Hematopoietic multipotent progenitor cell treated with erythropoietin and hydrocortisone succinate and interleukin-3 and kit ligand, for 15 days (in vitro differentiated cells): Measurements from ENCODE around the gene SURF4.
"Not testable (repeated sequence)": the region's sequence is repeated elsewhere in the genome, so short reads cannot be mapped to it uniquely, and the experiment has no call there.

Experiments
- DNase-seq: peaks from one replicate; pipeline ENCODE4 v3.0.0-alpha.2; 2015; ENCODE audit warnings: low spot score

SURF4 gene

GRCh38 chr9:133352635-133353340 is 23.1 kb downstream of the SURF4 start:
- DNase-seq, result no peak

- DNase-seq, result peak; percentile 30
Observed at GRCh38 chr9:133351908-133352634, 23.8 kb downstream of the SURF4 start.

DNA sequence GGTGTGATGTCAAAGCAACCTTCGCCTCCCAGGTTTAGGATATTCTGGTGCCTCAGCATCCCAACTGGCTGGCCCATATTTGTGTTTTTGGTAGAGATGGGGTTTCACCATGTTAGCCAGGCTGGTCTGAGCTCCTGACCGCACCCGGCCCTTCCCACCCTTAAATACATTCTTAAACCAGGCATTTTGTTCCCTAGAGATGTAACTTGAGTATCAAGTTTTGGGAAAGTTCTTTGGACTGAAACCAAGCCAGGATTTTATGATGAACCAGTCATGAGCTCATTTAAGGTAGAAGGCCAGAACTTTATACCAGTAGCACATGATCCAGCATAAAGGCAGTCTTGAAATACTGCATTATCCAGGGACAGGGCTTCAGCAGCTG is 24.3 kb downstream of the SURF4 start:
- DNase-seq, result no peak

- no peak for DNase-seq
Observed at GRCh38 chr9:133349965-133350616, 25.8 kb downstream of the SURF4 start.

DNA sequence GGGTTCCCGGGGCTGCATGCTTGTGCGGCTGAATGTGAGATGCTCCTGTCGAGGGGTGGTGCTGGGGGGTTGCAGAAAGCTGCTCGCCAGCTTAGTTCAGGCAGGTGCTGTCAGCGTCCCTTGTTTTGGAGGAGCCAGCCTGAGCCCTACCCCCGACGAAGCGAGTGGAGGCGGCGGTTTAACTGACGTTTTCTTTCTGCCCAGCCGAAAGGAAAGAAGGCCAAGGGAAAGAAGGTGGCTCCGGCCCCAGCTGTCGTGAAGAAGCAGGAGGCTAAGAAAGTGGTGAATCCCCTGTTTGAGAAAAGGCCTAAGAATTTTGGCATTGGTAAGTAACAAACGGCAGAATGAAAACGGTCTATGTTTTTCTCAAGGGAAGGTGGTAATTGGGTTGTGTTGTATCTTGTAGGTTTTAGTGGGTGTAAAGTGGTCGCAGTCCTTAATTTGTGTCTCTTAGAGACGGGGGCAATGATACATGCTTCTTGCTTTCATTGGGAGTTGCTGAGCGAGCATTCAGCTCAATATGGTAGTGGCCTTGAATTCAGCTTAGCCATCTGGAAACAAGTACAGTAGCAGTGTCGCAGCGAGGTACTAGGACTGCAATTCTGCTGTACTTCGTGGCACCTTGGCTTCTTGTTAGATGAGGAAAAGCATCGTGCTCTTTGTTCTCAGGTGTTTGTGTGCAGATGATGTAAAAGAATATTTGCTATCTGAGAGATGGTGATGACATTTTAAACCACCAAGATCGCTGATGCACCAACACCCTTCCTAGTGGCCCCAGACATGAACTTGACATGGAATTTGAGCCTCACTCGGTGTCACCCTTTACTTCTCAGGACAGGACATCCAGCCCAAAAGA is 26.9 kb downstream of the SURF4 start:
- DNase-seq, result no peak

DNA sequence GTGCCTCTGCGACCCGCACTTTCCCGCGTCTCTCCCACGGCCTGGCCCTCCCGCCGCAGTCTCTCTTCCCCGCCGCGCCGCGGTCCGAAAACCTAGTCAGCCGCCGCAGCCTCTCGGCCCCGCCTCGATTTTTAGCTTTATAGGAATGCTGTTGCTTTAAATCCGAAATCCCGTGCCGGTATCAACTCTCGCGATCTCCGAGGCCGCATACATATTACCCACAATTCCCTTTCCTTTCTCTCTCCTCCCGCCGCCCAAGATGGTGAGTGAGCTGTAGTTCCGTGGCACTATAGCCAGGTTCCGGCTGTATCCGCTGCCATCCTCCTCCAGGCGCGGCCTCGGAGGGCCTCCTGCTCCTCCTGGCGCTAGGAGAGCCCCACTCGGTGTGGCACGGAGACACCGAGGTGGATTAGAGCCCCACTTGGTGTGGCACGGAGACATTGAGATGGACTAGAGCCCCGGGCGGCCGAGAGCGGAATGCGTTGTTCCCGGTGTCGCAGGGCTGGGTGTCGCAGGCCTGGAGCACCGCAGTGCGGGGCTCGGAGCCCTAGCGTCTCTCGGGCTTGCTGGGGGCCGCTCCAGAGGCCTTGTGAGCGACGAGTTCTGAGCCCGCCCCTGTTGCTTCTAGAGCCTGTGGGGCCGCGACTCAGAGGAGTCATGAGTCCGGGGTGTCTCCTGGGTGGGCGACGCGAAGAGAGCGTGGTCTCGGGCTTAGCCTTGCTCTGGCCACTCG is 27.7 kb downstream of the SURF4 start, which contains the start of the genes MED22 and RPL7A:
MED22 (minus strand) TSS at position 147 of the 733 bp plus-strand sequence. CDS start 1,469 bp downstream, outside the sequence.
RPL7A (plus strand) TSS at position 234 of the 733 bp plus-strand sequence; CDS start at position 260, 26 bp downstream.
- DNase-seq, result peak; percentile 96

DNA sequence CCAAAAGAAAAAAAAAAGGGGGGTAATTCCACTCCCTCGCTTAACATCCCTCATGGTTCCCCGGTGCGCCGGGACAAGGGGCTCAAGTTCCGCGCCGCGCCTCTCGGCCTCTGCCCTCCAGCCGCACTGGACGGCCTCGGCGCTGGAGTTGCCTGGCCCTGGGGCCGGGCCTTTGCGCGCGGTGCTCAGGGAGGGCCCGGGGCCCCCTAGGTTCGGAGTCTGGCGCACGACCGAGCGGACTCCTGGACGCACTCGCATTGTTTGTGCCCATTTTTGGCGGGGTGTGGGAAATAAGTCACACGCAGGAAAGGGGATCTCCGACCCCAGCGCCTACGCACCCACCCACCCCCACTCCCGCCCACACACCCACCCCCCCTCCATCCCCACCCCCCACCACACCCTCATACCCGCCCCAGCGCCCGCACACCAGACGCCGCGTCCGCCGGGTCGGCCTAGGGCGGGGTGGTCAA is 28.3 kb downstream of the SURF4 start:
- DNase-seq, result peak; percentile 37

DNA sequence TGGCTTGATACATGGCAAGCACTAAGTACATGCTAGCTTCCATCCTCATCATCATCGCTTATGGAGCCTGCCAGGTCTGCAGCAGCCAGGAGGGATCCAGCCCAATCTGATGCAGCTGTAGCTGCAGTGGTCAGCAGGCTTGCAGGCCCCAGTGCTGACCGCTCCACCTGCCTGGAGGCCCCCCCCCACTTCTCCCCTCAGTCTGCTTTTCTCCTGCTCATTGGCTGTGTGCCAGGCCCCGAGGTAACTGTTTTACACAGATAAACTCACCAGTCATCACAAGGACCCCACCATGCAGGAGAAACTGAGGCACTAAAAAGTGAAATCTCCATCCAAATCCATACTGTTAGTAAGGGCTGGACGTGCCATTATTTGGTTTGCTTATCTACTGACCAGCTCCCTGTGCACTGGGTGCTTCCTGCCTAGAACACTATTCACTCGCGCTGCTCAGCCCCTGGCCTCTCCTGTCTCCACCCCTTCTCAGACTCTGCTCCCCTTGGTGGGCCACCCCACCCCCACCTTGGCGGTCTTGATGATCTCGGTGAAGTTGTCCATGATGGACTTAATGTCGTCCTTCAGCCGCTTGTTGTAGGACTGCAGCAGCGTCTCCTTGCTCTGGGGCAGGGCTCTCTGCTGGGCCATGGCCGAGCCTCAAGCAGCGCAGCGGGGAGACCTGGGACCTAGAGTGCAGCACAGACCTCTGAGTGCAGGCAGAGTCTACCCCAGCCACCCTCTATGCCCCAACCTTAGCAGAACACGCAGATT is 29.7 kb downstream of the SURF4 start:
- no peak for DNase-seq

- DNase-seq, result no peak
Observed at GRCh38 chr9:133345596-133345995, 30.3 kb downstream of the SURF4 start.

DNA sequence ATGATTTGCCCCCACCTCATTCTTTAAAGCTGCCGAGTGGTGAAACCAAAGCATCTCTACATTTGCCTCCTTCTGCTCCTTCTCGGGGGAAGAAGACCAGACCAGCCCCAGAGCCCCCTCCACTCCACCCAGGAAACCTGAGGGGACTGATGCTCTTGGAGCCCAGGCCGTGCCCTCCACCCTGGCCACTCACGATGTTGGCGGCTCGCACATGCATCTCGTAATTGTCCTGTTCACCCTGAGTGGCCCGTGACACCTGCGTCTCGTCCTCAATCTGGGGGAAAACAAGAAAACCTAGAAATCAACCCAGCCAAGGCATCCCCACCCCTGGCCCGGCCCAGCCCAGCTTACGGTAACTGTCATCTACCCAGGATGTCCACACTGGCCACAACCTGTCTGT is 30.9 kb downstream of the SURF4 start:
- DNase-seq, result no peak

DNA sequence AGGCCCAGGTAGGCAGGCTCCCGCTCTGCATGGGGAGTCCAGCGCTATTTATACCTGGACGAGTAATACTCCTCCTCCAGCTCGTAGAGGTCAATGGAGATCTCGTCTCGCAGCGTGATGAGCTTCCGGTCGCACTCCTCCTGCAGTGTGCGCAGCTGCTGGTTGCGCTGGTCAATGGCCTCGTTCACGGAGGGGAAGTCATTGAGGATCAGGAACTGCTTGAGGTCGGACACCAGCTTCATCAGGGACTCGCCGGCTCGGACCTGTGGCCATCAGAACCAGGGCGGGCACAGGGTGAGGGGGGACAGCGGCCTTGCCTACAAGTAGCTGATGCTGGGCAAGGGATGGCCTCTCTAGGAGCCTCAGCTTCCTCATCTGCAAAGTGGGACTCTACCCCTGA is 31.8 kb downstream of the SURF4 start:
- DNase-seq, result no peak

DNA sequence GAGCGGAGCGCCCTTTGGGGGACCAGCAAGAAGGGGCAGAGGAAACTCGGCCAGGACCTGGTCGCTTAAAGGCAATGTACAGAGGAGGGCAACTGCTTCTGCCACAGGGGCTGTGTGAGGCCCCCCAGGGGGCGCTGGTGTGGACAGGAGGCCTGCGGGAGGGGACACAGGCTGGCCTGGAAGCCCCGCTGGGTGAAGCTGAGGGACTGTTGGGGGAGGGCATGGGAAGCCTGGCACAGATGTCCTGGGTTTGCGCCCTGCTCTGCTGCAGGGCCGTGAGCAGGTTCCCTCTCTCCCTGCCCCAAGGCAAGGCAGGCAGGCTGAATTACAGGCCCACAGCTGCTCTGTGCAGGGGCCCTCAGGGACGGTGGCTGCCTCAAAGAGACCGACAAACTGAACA is 33.3 kb downstream of the SURF4 start:
- DNase-seq, result no peak

DNA sequence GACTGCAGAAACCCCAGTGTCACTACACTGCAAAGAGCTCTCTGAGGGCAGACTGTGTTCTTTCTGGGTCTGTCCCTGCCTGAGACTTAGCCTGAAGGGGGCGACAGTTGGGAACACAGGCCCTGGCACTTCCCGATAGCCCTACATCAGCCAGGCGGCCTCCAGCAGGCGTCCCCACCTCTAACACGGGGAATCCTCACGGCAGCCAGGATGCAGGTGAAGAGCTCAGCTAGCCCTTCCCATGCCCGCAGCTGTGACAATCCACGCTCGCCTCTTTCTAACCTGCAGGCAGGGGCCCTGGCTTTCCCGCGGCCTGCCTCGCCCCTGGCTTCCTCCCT is 33.8 kb downstream of the SURF4 start:
- peak; percentile 22 for DNase-seq

GRCh38 chr9:133341369-133342068 is 34.3 kb downstream of the SURF4 start:
- no peak for DNase-seq

- no peak for DNase-seq
Observed at GRCh38 chr9:133340916-133341315, 34.9 kb downstream of the SURF4 start.

GRCh38 chr9:133340256-133340655 is 35.6 kb downstream of the SURF4 start:
- no peak for DNase-seq

DNA sequence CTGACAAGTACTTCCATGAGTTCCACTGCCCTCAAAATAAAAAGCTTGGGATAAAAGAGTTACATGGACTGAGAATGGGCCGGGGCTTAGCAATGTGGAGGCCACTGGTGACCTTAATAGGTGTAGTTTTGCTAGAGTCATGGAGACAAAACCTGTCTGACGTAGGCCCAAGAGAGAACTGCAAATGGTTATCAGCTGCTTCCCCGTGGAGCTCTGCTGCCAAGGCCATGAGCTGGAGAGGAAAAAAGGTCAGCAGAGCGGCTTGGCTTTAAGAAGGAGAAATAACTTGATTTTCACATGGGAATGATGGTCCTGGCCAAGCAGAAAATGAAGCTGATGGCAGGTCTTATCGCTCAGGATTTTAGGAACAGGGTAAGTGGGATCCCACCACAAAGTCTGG is 36.2 kb downstream of the SURF4 start:
- no peak for DNase-seq

DNA sequence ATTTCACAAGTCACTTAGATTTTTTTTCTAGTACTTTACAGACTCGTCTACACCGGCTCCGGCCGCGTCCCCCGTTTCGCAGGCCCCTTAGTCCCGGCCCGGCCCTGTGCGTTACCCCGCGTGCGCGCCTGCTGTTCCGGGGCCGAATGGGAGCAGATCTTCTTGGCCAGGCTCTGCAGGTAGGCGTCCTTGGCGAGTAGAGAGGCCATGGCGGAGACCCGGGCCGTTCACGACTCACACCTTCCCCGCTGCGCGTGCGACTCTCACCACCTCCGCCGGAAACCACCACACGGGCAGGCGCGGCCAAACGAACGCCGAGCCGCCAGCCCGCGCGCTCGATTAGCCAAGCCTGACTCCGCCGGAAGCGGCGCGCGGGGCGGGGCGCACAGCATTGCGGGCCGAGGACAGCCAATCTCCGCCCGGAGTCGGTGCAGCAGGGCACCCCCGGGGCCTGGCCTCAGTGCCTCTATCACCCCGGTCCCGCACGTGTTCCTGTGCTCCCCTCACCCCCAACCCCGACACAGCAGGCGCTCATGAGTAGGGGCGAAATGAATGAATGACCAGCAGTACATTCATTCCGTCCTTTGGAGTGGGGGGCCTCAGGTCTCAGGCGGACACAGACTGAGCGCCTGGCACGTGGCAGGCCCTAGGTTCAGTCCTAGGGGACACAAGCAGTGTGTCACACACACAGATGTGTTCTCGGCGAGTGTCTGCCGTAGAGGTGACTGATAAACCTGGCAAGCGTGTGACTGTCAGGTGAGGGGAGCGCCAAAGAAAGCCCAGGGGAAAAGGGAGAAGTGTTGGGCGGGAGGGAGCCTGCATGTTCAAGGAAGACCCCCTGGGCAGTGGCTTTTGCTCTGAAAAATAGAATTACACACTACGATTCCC is 39.7 kb downstream of the SURF4 start, which contains the start of gene SURF6:
SURF6 (minus strand) TSS at position 265 of the 888 bp plus-strand sequence; CDS start at position 209, 56 bp downstream.
- peak; percentile 90 for DNase-seq

GRCh38 chr9:133334888-133335287 is 41.0 kb downstream of the SURF4 start:
- not testable (repeated sequence) for DNase-seq
